IMR-90 (cell line): Measurements from ENCODE around the gene LHFPL3. TPM values are rescaled to one million over a fixed set of nuclear protein-coding genes. Genes with fewer than 3 reads are reported as not detected.

ENCODE experiments used
- ATAC-seq: fragments of 200-7000 bp; cut with Tn5 transposase; 2 replicates; pipeline ENCODE4 v1.9.1; 2020; ENCODE audit warnings: low read depth, mild to moderate bottlenecking, moderate library complexity
- BruUV-seq: library from RNA; stranded (reverse); fragments of 400-500 nt; replicated peaks from 2 replicates; lab custom pipeline; 2021; lab: Mats Ljungman, UMichigan
- CTCF ChIA-PET: fragments of 300-600 bp; formaldehyde crosslinking; extraction: SDS; loops from one replicate; lab custom pipeline; 2021; ENCODE audit warnings: antibody characterized with exemption; lab: Yijun Ruan, JAX
- POLR2A ChIA-PET: fragments of 300-600 bp; sonication (Branson Sonifier 250); formaldehyde crosslinking; loops from one replicate; lab custom pipeline; 2022; ENCODE audit warnings: antibody characterized with exemption; ENCODE audit not compliant: unreplicated experiment; lab: Charles Lee
- DNase-seq: peaks from one replicate; pipeline ENCODE4 v3.0.0; 2013
- H2AFZ ChIP-seq: replicated peaks from 2 replicates; pipeline ENCODE3; 2013; ENCODE audit warnings: low read length, mild to moderate bottlenecking; ENCODE audit not compliant: poor library complexity
- H2AK5ac ChIP-seq: 2 replicates; pipeline ENCODE4 v1.6.1; 2013; ENCODE audit warnings: low read depth, low read length, inconsistent platforms
- H2AK9ac ChIP-seq: replicated peaks from 2 replicates; pipeline ENCODE3; 2013; ENCODE audit warnings: mild to moderate bottlenecking, low read depth, low read length, moderate library complexity; ENCODE audit not compliant: poor library complexity
- H2BK120ac ChIP-seq: 2 replicates; pipeline ENCODE4 v1.6.1; 2013; ENCODE audit warnings: low read depth, low read length, inconsistent platforms
- H2BK15ac ChIP-seq: 3 replicates; pipeline ENCODE4 v1.6.1; 2013; ENCODE audit warnings: low read depth, low read length, inconsistent platforms
- H2BK20ac ChIP-seq: 2 replicates; pipeline ENCODE4 v1.6.1; 2013; ENCODE audit warnings: low read depth, mild to moderate bottlenecking, inconsistent platforms, low read length, moderate library complexity
- H2BK5ac ChIP-seq: 2 replicates; pipeline ENCODE4 v1.6.1; 2013; ENCODE audit warnings: mild to moderate bottlenecking, low read depth, low read length, inconsistent platforms; ENCODE audit not compliant: poor library complexity, severe bottlenecking
- H3K14ac ChIP-seq: replicated peaks from 2 replicates; pipeline ENCODE4 v1.6.1; 2013; ENCODE audit warnings: low read depth, low read length, inconsistent platforms
- H3K18ac ChIP-seq: 2 replicates; pipeline ENCODE4 v1.6.1; 2013; ENCODE audit warnings: low read depth, low read length, control low read depth
- H3K23ac ChIP-seq: 2 replicates; pipeline ENCODE4 v1.6.1; 2013; ENCODE audit warnings: low read depth, low read length, inconsistent platforms
- H3K27ac ChIP-seq: 2 replicates; pipeline ENCODE4 v1.5.1; 2013; ENCODE audit warnings: mild to moderate bottlenecking, control low read depth, low read length; ENCODE audit not compliant: insufficient read depth
- H3K27me3 ChIP-seq: 2 replicates; pipeline ENCODE4 v1.6.1; 2013; ENCODE audit warnings: low read length; ENCODE audit not compliant: control insufficient read depth, insufficient read depth
- H3K36me3 ChIP-seq: 2 replicates; pipeline ENCODE4 v1.6.1; 2013; ENCODE audit warnings: low read length, mixed read lengths; ENCODE audit not compliant: control insufficient read depth, insufficient read depth
- H3K4ac ChIP-seq: 2 replicates; pipeline ENCODE4 v1.6.1; 2013; ENCODE audit warnings: low read depth, low read length, inconsistent platforms
- H3K4me1 ChIP-seq: 2 replicates; pipeline ENCODE4 v1.6.1; 2013; ENCODE audit warnings: low read length, mixed read lengths; ENCODE audit not compliant: control insufficient read depth, insufficient read depth
- H3K4me2 ChIP-seq: 2 replicates; pipeline ENCODE4 v1.6.1; 2013; ENCODE audit warnings: low read depth, mild to moderate bottlenecking, control low read depth, low read length, moderate library complexity
- H3K4me3 ChIP-seq: 2 replicates; pipeline ENCODE4 v1.5.1; 2013; ENCODE audit warnings: low read depth, mild to moderate bottlenecking, control low read depth, low read length, moderate library complexity; ENCODE audit not compliant: insufficient read depth
- H3K56ac ChIP-seq: 2 replicates; pipeline ENCODE4 v1.6.1; 2013; ENCODE audit warnings: low read length, inconsistent platforms; ENCODE audit not compliant: insufficient read depth; ENCODE audit errors: extremely low read depth
- H3K79me1 ChIP-seq, 2 experiments: 2 replicates each; pipeline ENCODE4 v1.6.1; 2013; ENCODE audit warnings: low read length in 2 of 2, inconsistent platforms in 1 of 2, low read depth in 1 of 2
- H3K9ac ChIP-seq: 2 replicates; pipeline ENCODE4 v1.6.1; 2013; ENCODE audit warnings: low read depth, low read length, control low read depth
- H3K9me1 ChIP-seq: 2 replicates; pipeline ENCODE4 v1.6.1; 2013; ENCODE audit warnings: low read length, inconsistent platforms; ENCODE audit not compliant: insufficient read depth
- H3K9me3 ChIP-seq: 2 replicates; pipeline ENCODE4 v1.6.1; 2013; ENCODE audit warnings: low read length; ENCODE audit not compliant: control insufficient read depth, insufficient read depth
- H4K20me1 ChIP-seq: 2 replicates; pipeline ENCODE4 v1.6.1; 2013; ENCODE audit warnings: low read length, inconsistent platforms; ENCODE audit not compliant: insufficient read depth
- H4K5ac ChIP-seq: 2 replicates; pipeline ENCODE4 v1.6.1; 2013; ENCODE audit warnings: mild to moderate bottlenecking, low read depth, low read length, control low read depth
- H4K8ac ChIP-seq, 2 experiments: 2 replicates each; pipeline ENCODE4 v1.6.1; 2013; ENCODE audit warnings: low read depth in 2 of 2, low read length in 2 of 2, control low read depth in 1 of 2, inconsistent platforms in 1 of 2
- H4K91ac ChIP-seq: 2 replicates; pipeline ENCODE4 v1.6.1; 2013; ENCODE audit warnings: low read depth, low read length, inconsistent platforms; ENCODE audit not compliant: insufficient read depth
- BHLHE40 ChIP-seq: fragments of 150-350 bp; IDR thresholded peaks from 2 replicates; pipeline ENCODE4 v1.6.1; 2016; ENCODE audit warnings: mild to moderate bottlenecking, low read depth, low read length
- CEBPB ChIP-seq: IDR thresholded peaks from 2 replicates; pipeline ENCODE4 v1.6.1; 2012; ENCODE audit warnings: low read depth, low read length, improper control_type of control experiment
- FOS ChIP-seq: fragments of 150-350 bp; IDR thresholded peaks from 2 replicates; pipeline ENCODE4 v1.6.1; 2016; ENCODE audit warnings: low read depth, low read length
- MAFK ChIP-seq: IDR thresholded peaks from 2 replicates; pipeline ENCODE4 v1.6.1; 2012; ENCODE audit warnings: low read depth, low read length, improper control_type of control experiment
- MXI1 ChIP-seq: IDR thresholded peaks from 2 replicates; pipeline ENCODE4 v1.6.1; 2012; ENCODE audit warnings: low read depth, mild to moderate bottlenecking, low read length, moderate library complexity, borderline replicate concordance
- NFE2L2 ChIP-seq: fragments of 150-350 bp; IDR thresholded peaks from 2 replicates; pipeline ENCODE4 v1.6.1; 2016; ENCODE audit warnings: low read depth, mild to moderate bottlenecking, low read length
- RAD21 ChIP-seq: IDR thresholded peaks from 2 replicates; pipeline ENCODE4 v1.6.1; 2012; ENCODE audit warnings: low read length, improper control_type of control experiment
- RCOR1 ChIP-seq: IDR thresholded peaks from 2 replicates; pipeline ENCODE4 v1.6.1; 2012; ENCODE audit warnings: mild to moderate bottlenecking, low read length, improper control_type of control experiment; ENCODE audit not compliant: insufficient replicate concordance
- RFX5 ChIP-seq: IDR thresholded peaks from 2 replicates; pipeline ENCODE4 v1.8.0; 2012; ENCODE audit warnings: low read depth, mild to moderate bottlenecking, low read length, moderate library complexity
- SMC3 ChIP-seq: fragments of 150-350 bp; IDR thresholded peaks from 2 replicates; pipeline ENCODE4 v1.6.1; 2016; ENCODE audit warnings: low read depth, mild to moderate bottlenecking, antibody characterized with exemption, low read length, moderate library complexity
- WGBS, 2 experiments: methylation state at CpG; one replicate each; pipeline versions ENCODE4 v1.1.5 to v1.1.7; 2013; ENCODE audit warnings: missing lambda C conversion rate in 2 of 2; ENCODE audit not compliant: insufficient read length in 1 of 2; ENCODE audit errors: extremely low coverage in 2 of 2; 5-methylcytosine and 5-hydroxymethylcytosine counted together
- dilution Hi-C: fragments of 300-500 bp; cut with HindIII; formaldehyde crosslinking; loops from one replicate; pipeline ENCODE4 v1.14.3; 2018; ENCODE audit warnings: low sequenced_read_pairs; ENCODE audit not compliant: unreplicated experiment
- in situ Hi-C: fragments of 300-500 bp; cut with MboI; formaldehyde crosslinking; loops from 3 replicates; pipeline ENCODE4 v1.14.3; 2019; ENCODE audit warnings: low sequenced_read_pairs, inconsistent platforms, mixed read lengths
- intact Hi-C: fragments of 100-400 bp; cut with micrococcal nuclease; formaldehyde crosslinking; loops from 2 replicates; pipeline ENCODE4 v1.10.0; 2022
- polyA plus RNA-seq, 3 experiments: library from polyadenylated mRNA; depleted of rRNA; stranded (reverse); fragments of >200 nt; gene quantifications; 2 replicates each; pipeline ENCODE4 v1.2.3, GENCODE V29; 2012; ENCODE audit warnings: low replicate concordance in 1 of 3
- total RNA-seq: library from RNA; depleted of rRNA; stranded (reverse); fragments of >200 nt; gene quantifications from 2 replicates; pipeline ENCODE4 v1.2.3, GENCODE V29; 2012
- TF ChIP-seq, protein P1 (sequence below): conservative IDR thresholded peaks from 2 replicates; pipeline ENCODE4 v1.5.1; 2012; ENCODE audit warnings: mild to moderate bottlenecking, low read depth, low read length, improper control_type of control experiment
- TF ChIP-seq, protein P2 (sequence below): fragments of 150-350 bp; IDR thresholded peaks from 2 replicates; pipeline ENCODE4 v1.6.1; 2016; ENCODE audit warnings: low read depth, mild to moderate bottlenecking, low read length, moderate library complexity, borderline replicate concordance
- TF ChIP-seq, protein P3 (sequence below): fragments of 150-350 bp; IDR thresholded peaks from 2 replicates; pipeline ENCODE4 v1.6.1; 2017; ENCODE audit warnings: mild to moderate bottlenecking, antibody characterized with exemption, low read length, low read depth

LHFPL3 gene
- total and polyA plus RNA-seq, 2 of the 4 experiments (the other 2 are of a cell fraction): not detected

DNA sequence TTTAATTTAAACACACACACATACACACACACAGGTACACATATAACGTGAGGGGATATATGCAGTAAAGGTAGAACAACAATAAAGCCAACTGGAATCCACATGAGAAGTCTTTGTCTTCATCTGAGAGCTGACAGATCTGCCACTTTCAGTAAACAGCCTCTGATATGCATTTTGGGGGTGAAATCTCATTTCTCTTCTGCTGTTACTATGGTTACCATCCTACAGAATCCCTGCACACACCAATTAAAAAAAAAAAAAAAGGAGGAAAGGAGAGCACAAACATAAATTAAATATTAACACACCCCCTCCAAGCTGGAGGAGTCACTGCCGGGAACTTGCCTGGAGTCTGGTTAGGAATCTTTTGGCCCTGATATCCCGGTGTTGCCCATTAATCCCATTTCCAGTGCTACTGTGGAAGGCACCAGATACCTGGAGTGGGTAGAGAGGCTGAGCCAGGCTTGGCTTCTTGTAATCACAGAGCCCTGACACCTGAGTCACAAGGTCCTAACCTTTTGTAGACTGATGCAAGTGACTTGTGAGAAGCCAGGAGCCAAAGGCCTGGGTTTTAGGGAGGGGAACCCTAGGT is 169.1 kb downstream of the LHFPL3 start:
- no TSS peak for BruUV-seq

More for the DNA sequence above, 169.1 kb downstream of the LHFPL3 start:
- Histone ChIP-seq H2BK15ac (no peak overlapping the region), H3K9me3 (peaks cover 5% of the 10 kb centered on the region), H3K27ac (no peak overlapping the region), H2AK9ac (no peak overlapping the region), H3K4me2 (no peak overlapping the region), H3K14ac (no peak overlapping the region), H4K8ac (no peak overlapping the region), H3K56ac (no peak overlapping the region), H3K79me1 (no peaks in the 10 kb centered on the region), H3K9ac (no peak overlapping the region), H3K9me1 (no peaks in the 10 kb centered on the region), H3K36me3 (no peaks in the 10 kb centered on the region), H3K4me1 (no peaks in the 10 kb centered on the region), H3K4me3 (no peak overlapping the region), H2AK5ac (no peak overlapping the region), H2AFZ (no peak overlapping the region), H3K18ac (no peak overlapping the region), H3K4ac (no peak overlapping the region), H3K23ac (no peak overlapping the region), H4K91ac (no peak overlapping the region), H4K5ac (no peak overlapping the region), H3K27me3 (no peaks in the 10 kb centered on the region), H2BK5ac (no peak overlapping the region), H2BK20ac (no peak overlapping the region), H4K20me1 (no peaks in the 10 kb centered on the region), H2BK120ac (no peak overlapping the region)
- no peak for ATAC-seq
- in situ Hi-C loops: no loop called here
- ChIA-PET POLR2A (no interaction called here), CTCF (interaction anchor here (0.6 kb wide), 1 partner anchor 47 kb away, joined by 3 read pairs; no protein-coding TSS in a partner anchor)
- intact Hi-C loops: no loop called here
- DNase-seq: no peak
- TF ChIP-seq BHLHE40 (no peak), MXI1 (no peak), RAD21 (no peak), RCOR1 (no peak), SMC3 (no peak), RFX5 (no peak), FOS (no peak), NFE2L2 (no peak), CEBPB (no peak), MAFK (no peak)
- TF ChIP-seq, protein P1, sequence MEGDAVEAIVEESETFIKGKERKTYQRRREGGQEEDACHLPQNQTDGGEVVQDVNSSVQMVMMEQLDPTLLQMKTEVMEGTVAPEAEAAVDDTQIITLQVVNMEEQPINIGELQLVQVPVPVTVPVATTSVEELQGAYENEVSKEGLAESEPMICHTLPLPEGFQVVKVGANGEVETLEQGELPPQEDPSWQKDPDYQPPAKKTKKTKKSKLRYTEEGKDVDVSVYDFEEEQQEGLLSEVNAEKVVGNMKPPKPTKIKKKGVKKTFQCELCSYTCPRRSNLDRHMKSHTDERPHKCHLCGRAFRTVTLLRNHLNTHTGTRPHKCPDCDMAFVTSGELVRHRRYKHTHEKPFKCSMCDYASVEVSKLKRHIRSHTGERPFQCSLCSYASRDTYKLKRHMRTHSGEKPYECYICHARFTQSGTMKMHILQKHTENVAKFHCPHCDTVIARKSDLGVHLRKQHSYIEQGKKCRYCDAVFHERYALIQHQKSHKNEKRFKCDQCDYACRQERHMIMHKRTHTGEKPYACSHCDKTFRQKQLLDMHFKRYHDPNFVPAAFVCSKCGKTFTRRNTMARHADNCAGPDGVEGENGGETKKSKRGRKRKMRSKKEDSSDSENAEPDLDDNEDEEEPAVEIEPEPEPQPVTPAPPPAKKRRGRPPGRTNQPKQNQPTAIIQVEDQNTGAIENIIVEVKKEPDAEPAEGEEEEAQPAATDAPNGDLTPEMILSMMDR: no peak
- TF ChIP-seq, protein P2, sequence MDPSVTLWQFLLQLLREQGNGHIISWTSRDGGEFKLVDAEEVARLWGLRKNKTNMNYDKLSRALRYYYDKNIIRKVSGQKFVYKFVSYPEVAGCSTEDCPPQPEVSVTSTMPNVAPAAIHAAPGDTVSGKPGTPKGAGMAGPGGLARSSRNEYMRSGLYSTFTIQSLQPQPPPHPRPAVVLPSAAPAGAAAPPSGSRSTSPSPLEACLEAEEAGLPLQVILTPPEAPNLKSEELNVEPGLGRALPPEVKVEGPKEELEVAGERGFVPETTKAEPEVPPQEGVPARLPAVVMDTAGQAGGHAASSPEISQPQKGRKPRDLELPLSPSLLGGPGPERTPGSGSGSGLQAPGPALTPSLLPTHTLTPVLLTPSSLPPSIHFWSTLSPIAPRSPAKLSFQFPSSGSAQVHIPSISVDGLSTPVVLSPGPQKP: no peak
- TF ChIP-seq, protein P3, sequence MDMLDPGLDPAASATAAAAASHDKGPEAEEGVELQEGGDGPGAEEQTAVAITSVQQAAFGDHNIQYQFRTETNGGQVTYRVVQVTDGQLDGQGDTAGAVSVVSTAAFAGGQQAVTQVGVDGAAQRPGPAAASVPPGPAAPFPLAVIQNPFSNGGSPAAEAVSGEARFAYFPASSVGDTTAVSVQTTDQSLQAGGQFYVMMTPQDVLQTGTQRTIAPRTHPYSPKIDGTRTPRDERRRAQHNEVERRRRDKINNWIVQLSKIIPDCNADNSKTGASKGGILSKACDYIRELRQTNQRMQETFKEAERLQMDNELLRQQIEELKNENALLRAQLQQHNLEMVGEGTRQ: no peak
- dilution Hi-C loops: no loop called here
- no CpG with 5 or more reads among the region's 3 CpGs for WGBS, 2 experiments
